Endothelial cell of umbilical vein (primary cell): ENCODE measurements around the gene RNF175. TPM values are rescaled to one million over a fixed set of nuclear protein-coding genes. Genes with fewer than 3 reads are reported as not detected.

ENCODE experiments used
- BruUV-seq: library from RNA; stranded (reverse); fragments of 400-500 nt; replicated peaks from 2 replicates; lab custom pipeline; 2021; lab: Mats Ljungman, UMichigan
- CTCF ChIA-PET: fragments of 300-600, 350-600 bp; sonication (Branson Sonifier 250); formaldehyde crosslinking; loops from one replicate; lab custom pipeline; 2021; ENCODE audit warnings: antibody characterized with exemption, inconsistent platforms; lab: Charles Lee
- POLR2A ChIA-PET: fragments of 300-600, 350-600 bp; sonication (Branson Sonifier 250); formaldehyde crosslinking; loops from one replicate; lab custom pipeline; 2021; ENCODE audit warnings: antibody characterized with exemption, inconsistent platforms; lab: Charles Lee
- DNase-seq: peaks from one replicate; pipeline ENCODE4 v3.0.0-alpha.2; 2011; ENCODE audit warnings: low read depth, low spot score
- FAIRE-seq: peaks from 2 replicates; lab custom pipeline; 2011; peaks lifted over from hg19 to GRCh38; lab: Jason Lieb, UNC
- H2AFZ ChIP-seq: 2 replicates; pipeline ENCODE4 v1.6.0; 2012; ENCODE audit warnings: low read depth, low read length, control low read depth, inconsistent platforms
- H3K27ac ChIP-seq: 2 replicates; pipeline ENCODE4 v1.5.1; 2011; ENCODE audit warnings: low read depth, mild to moderate bottlenecking, control low read depth, low read length, moderate library complexity; ENCODE audit not compliant: insufficient read depth
- H3K27me3 ChIP-seq, 2 experiments: 2 replicates each; pipeline versions ENCODE4 v1.6.0 to v1.6.1; 2011; ENCODE audit warnings: low read length in 2 of 2, mixed read lengths in 1 of 2; ENCODE audit not compliant: control insufficient read depth in 2 of 2, insufficient read depth in 2 of 2
- H3K36me3 ChIP-seq, 2 experiments: 2 replicates in 1 of 2; 3 replicates in 1 of 2; pipeline ENCODE4 v1.5.1; 2011; ENCODE audit warnings: low read length in 2 of 2, mild to moderate bottlenecking in 1 of 2, moderate library complexity in 1 of 2; ENCODE audit not compliant: control insufficient read depth in 2 of 2, insufficient read depth in 2 of 2; ENCODE audit errors: extremely low read depth in 1 of 2
- H3K4me1 ChIP-seq: 3 replicates; pipeline ENCODE4 v1.5.1; 2011; ENCODE audit warnings: mild to moderate bottlenecking, low read length; ENCODE audit not compliant: control insufficient read depth, insufficient read depth; ENCODE audit errors: extremely low read depth
- H3K4me2 ChIP-seq: 2 replicates; pipeline ENCODE4 v1.6.1; 2011; ENCODE audit warnings: low read length, control low read depth, mixed read lengths; ENCODE audit not compliant: insufficient read depth
- H3K4me3 ChIP-seq, 3 experiments: fragments of 200-600 bp in 1 of 3; sonication (generic), shearing (Covaris generic) in 1 of 3; replicated peaks in 1 of 3; 2 replicates each; pipeline ENCODE4 v1.5.1; 2011 to 2016; ENCODE audit warnings: control low read depth in 3 of 3, low read length in 3 of 3, mild to moderate bottlenecking in 2 of 3, inconsistent platforms in 1 of 3, low read depth in 1 of 3, moderate library complexity in 1 of 3; ENCODE audit not compliant: insufficient read depth in 1 of 3
- H3K79me2 ChIP-seq: 2 replicates; pipeline ENCODE4 v1.6.0; 2012; ENCODE audit warnings: low read length, inconsistent platforms; ENCODE audit not compliant: control insufficient read depth, insufficient read depth
- H3K9ac ChIP-seq: replicated peaks from 2 replicates; pipeline ENCODE3; 2011; ENCODE audit warnings: low read length, control low read depth; ENCODE audit not compliant: insufficient read depth; ENCODE audit errors: extremely low read depth
- H3K9me1 ChIP-seq: replicated peaks from 3 replicates; pipeline ENCODE4 v1.6.0; 2011; ENCODE audit warnings: mild to moderate bottlenecking, low read length; ENCODE audit not compliant: control insufficient read depth, insufficient read depth; ENCODE audit errors: extremely low read depth
- H3K9me3 ChIP-seq: replicated peaks from 2 replicates; pipeline ENCODE4 v1.5.1; 2012; ENCODE audit warnings: low read length, inconsistent platforms; ENCODE audit not compliant: control insufficient read depth, insufficient read depth
- H4K20me1 ChIP-seq: replicated peaks from 2 replicates; pipeline ENCODE3; 2011; ENCODE audit warnings: mild to moderate bottlenecking, low read length; ENCODE audit not compliant: control insufficient read depth, insufficient read depth; ENCODE audit errors: extremely low read depth
- EZH2 ChIP-seq: IDR thresholded peaks from 2 replicates; pipeline ENCODE4 v1.6.1; 2012; ENCODE audit warnings: borderline replicate concordance, low read depth, mild to moderate bottlenecking, moderate library complexity, low read length, inconsistent platforms; ENCODE audit not compliant: severe bottlenecking
- FOS ChIP-seq: IDR thresholded peaks from 2 replicates; pipeline ENCODE4 v1.6.1; 2011; ENCODE audit warnings: mild to moderate bottlenecking, low read length, moderate library complexity, borderline replicate concordance; ENCODE audit not compliant: insufficient read depth
- GATA2 ChIP-seq: IDR thresholded peaks from 2 replicates; pipeline ENCODE4 v1.7.0; 2011; ENCODE audit warnings: low read depth, mild to moderate bottlenecking, moderate library complexity, mixed read lengths, low read length; ENCODE audit not compliant: insufficient read length, insufficient read depth
- JUN ChIP-seq: IDR thresholded peaks from 2 replicates; pipeline ENCODE4 v1.6.1; 2011; ENCODE audit warnings: borderline replicate concordance, low read depth; ENCODE audit not compliant: insufficient read length, insufficient read depth
- MYC ChIP-seq: IDR thresholded peaks from one replicate; pipeline ENCODE4 v1.6.1; 2011; ENCODE audit warnings: mild to moderate bottlenecking, low read depth, low read length
- POLR2AphosphoS5 ChIP-seq: IDR thresholded peaks from 2 replicates; pipeline ENCODE4 v1.6.1; 2012; ENCODE audit warnings: low read depth, mild to moderate bottlenecking, control low read depth, low read length, moderate library complexity; ENCODE audit not compliant: insufficient read depth
- dilution Hi-C: fragments of 300-500 bp; cut with MboI; formaldehyde crosslinking; loops from one replicate; pipeline ENCODE4 v1.15.0; 2019; ENCODE audit warnings: low sequenced_read_pairs; ENCODE audit not compliant: extremely low pct_ligation_motif_present
- intact Hi-C: fragments of 100-400 bp; cut with micrococcal nuclease; formaldehyde crosslinking; loops from one replicate; pipeline ENCODE4 v1.10.0; 2022
- polyA plus RNA-seq, 4 experiments: library from polyadenylated mRNA; depleted of rRNA in 3 of 4; stranded (reverse) in 3 of 4; unstranded in 1 of 4; fragments of >200 nt; gene quantifications; 2 replicates each; pipeline versions ENCODE4 v1.2.1 to v1.2.3, GENCODE V29; 2011 to 2012; ENCODE audit warnings: missing spikeins in 1 of 4
- total RNA-seq: library from RNA; stranded (reverse); gene quantifications from 2 replicates; pipeline ENCODE4 v1.2.3, GENCODE V29; 2021
- TF ChIP-seq, protein P1 (sequence below), 2 donors: IDR thresholded peaks; 1 replicate in 1 of 2; 2 replicates in 1 of 2; pipeline ENCODE4 v1.5.1; 2011; ENCODE audit warnings: low read length in 2 of 2, mild to moderate bottlenecking in 2 of 2, moderate library complexity in 2 of 2, control low read depth in 1 of 2, inconsistent platforms in 1 of 2, low read depth in 1 of 2; ENCODE audit not compliant: insufficient read depth in 1 of 2; ENCODE audit errors: extremely low read depth in 1 of 2
- TF ChIP-seq, protein P2 (sequence below): IDR thresholded peaks from 2 replicates; pipeline ENCODE4 v1.6.1; 2011; ENCODE audit not compliant: insufficient read depth, insufficient read length

RNF175 gene
- total and polyA plus RNA-seq, 2 donors (not counting 3 experiments of a cell fraction or from before 2014, with no cell fraction given): not detected

- Histone ChIP-seq H3K36me3 (no peaks in the 10 kb centered on the region), H4K20me1 (no peaks in the 10 kb centered on the region), H3K4me2 (no peak overlapping the region), H3K9me1 (no peaks in the 10 kb centered on the region), H3K27ac (no peak overlapping the region), H3K9me3 (no peaks in the 10 kb centered on the region), H2AFZ (no peak overlapping the region), H3K4me3 (no peak overlapping the region), H3K79me2 (no peaks in the 10 kb centered on the region), H3K9ac (no peak overlapping the region), H3K4me1 (no peaks in the 10 kb centered on the region), H3K27me3 (peaks cover 2 to 17% of the 10 kb centered on the region in 2 experiments)
- no peak for FAIRE-seq
- CTCF ChIA-PET: no interaction called here
- dilution Hi-C loops (no loop called here), intact Hi-C loops (no loop called here)
- BruUV-seq: no TSS peak
- TF ChIP-seq, protein P1, sequence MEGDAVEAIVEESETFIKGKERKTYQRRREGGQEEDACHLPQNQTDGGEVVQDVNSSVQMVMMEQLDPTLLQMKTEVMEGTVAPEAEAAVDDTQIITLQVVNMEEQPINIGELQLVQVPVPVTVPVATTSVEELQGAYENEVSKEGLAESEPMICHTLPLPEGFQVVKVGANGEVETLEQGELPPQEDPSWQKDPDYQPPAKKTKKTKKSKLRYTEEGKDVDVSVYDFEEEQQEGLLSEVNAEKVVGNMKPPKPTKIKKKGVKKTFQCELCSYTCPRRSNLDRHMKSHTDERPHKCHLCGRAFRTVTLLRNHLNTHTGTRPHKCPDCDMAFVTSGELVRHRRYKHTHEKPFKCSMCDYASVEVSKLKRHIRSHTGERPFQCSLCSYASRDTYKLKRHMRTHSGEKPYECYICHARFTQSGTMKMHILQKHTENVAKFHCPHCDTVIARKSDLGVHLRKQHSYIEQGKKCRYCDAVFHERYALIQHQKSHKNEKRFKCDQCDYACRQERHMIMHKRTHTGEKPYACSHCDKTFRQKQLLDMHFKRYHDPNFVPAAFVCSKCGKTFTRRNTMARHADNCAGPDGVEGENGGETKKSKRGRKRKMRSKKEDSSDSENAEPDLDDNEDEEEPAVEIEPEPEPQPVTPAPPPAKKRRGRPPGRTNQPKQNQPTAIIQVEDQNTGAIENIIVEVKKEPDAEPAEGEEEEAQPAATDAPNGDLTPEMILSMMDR (IDR thresholded peaks at IDR 0.05; ENCODE audit: extremely low read depth in 1 of 2, insufficient read depth in 1 of 2, low read depth in 1 of 2, low read length in 2 of 2): no peak
- TF ChIP-seq JUN (no peak), MYC (no peak)
- POLR2A ChIA-PET: no interaction called here
- DNase-seq: no peak
Observed at GRCh38 chr4:153799694-153800074, 39.9 kb upstream of the RNF175 start.

- H3K9me1 ChIP-seq: no peaks in the 10 kb centered on the region
- H3K4me1 ChIP-seq: no peaks in the 10 kb centered on the region
- H3K36me3 ChIP-seq: no peaks in the 10 kb centered on the region
- no peaks in the 10 kb centered on the region for H3K79me2 ChIP-seq
- TF ChIP-seq FOS: no peak
- TF ChIP-seq GATA2: no peak
- no peak for TF ChIP-seq POLR2AphosphoS5
- no peak for TF ChIP-seq MYC
- TF ChIP-seq EZH2: no peak
- TF ChIP-seq JUN: no peak
- TF ChIP-seq, protein P2, sequence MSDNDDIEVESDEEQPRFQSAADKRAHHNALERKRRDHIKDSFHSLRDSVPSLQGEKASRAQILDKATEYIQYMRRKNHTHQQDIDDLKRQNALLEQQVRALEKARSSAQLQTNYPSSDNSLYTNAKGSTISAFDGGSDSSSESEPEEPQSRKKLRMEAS: no peak
- FAIRE-seq (no peak), DNase-seq (no peak)
- no peak overlapping the region for H3K4me3 ChIP-seq
- dilution Hi-C loops: no loop called here
- no peak overlapping the region for H3K9ac ChIP-seq
- H3K27me3 ChIP-seq: peaks cover 5 to 23% of the 10 kb centered on the region in 2 experiments
- BruUV-seq: no TSS peak
- ChIA-PET CTCF (no interaction called here), POLR2A (no interaction called here)
- no peak overlapping the region for H2AFZ ChIP-seq
- H3K4me2 ChIP-seq: no peak overlapping the region
- intact Hi-C loops: no loop called here
- H3K9me3 ChIP-seq: no peaks in the 10 kb centered on the region
- no peaks in the 10 kb centered on the region for H4K20me1 ChIP-seq
- H3K27ac ChIP-seq: no peak overlapping the region
Observed at GRCh38 chr4:153798901-153799693, 39.3 kb upstream of the RNF175 start.
